GM19035 (cell line): ENCODE results near the gene SUCLG2.

Source experiments
- ATAC-seq: cut with Tn5 transposase; IDR thresholded peaks from one replicate; pipeline ENCODE4 v1.9.1; 2021; ENCODE audit not compliant: unreplicated experiment

Gene SUCLG2

GRCh38 chr3:67334588-67334987 lies 319.8 kb downstream of the SUCLG2 start:
- no peak for ATAC-seq

- ATAC-seq, result no peak
Measured at GRCh38 chr3:67329358-67329757, 325.1 kb downstream of the SUCLG2 start.

- ATAC-seq, result no peak
Measured at GRCh38 chr3:67327582-67327981, 326.8 kb downstream of the SUCLG2 start.

- ATAC-seq, result no peak
Measured at GRCh38 chr3:67325231-67325630, 329.2 kb downstream of the SUCLG2 start.
